ENCODE results near the gene SLC35E2B. TPM values are rescaled to one million over a fixed set of nuclear protein-coding genes. Genes with fewer than 3 reads are reported as not detected.
A peak's percentile ranks its signal among the peaks of the same experiment; 100 is the strongest.

SLC35E2B gene
- polyA plus RNA-seq, 3 donors = 59.0 to 65.3 (median 61.1) TPM

GRCh38 chr1:1615256-1616044, 77.1 kb downstream of the SLC35E2B start, which contains the start of gene MIB2:
MIB2 (plus strand) TSS chr1:1615500; CDS start chr1:1623453, 7,953 bp downstream.
- DNase-seq (ENCODE audit: low read depth in 3 of 3, low spot score in 2 of 3) = peak; percentile 79 to 91 (median 89)

GRCh38 chr1:1614954-1615255, 77.7 kb downstream of the SLC35E2B start:
- DNase-seq (ENCODE audit: low read depth in 3 of 3, low spot score in 2 of 3) = no peak

- DNase-seq (ENCODE audit: low read depth in 3 of 3, low spot score in 2 of 3) = no peak
Measured at GRCh38 chr1:1614204-1614953, 78.2 kb downstream of the SLC35E2B start.

- DNase-seq (ENCODE audit: low read depth in 3 of 3, low spot score in 2 of 3) = no peak
Measured at GRCh38 chr1:1613509-1614082, 79.0 kb downstream of the SLC35E2B start.

GRCh38 chr1:1612104-1612400, 80.5 kb downstream of the SLC35E2B start:
- DNase-seq (ENCODE audit: low read depth in 3 of 3, low spot score in 2 of 3) = no peak

GRCh38 chr1:1610796-1611195, 81.8 kb downstream of the SLC35E2B start:
- no peak for DNase-seq (ENCODE audit: low read depth in 3 of 3, low spot score in 2 of 3)

- DNase-seq (ENCODE audit: low read depth in 3 of 3, low spot score in 2 of 3) = no peak
Measured at GRCh38 chr1:1609822-1610485, 82.6 kb downstream of the SLC35E2B start.

Other genes starting within 250 kb of the SLC35E2B start
- 1 to 10 TPM; 1.4 to 3.1 (median 2.0) TPM for gene ATAD3C, start 243.1 kb downstream of the SLC35E2B start, polyA plus RNA-seq (ENCODE audit: insufficient read length in 3 of 3)
- 1 to 10 TPM; 8.1 to 9.8 (median 8.8) TPM for gene ATAD3B, start 221.0 kb downstream of the SLC35E2B start, polyA plus RNA-seq (ENCODE audit: insufficient read length in 3 of 3)
- gene ATAD3A, start 180.6 kb downstream of the SLC35E2B start, polyA plus RNA-seq (ENCODE audit: insufficient read length in 3 of 3) = 10 to 100 TPM; 16.6 to 19.4 (median 18.1) TPM
- gene TMEM240, start 152.2 kb downstream of the SLC35E2B start, polyA plus RNA-seq (ENCODE audit: insufficient read length in 3 of 3) = 1 to 10 TPM; 3.2 to 3.6 (median 3.5) TPM
- 10 to 100 TPM; 78.5 to 81.6 (median 79.1) TPM for gene SSU72, start 117.9 kb downstream of the SLC35E2B start, polyA plus RNA-seq (ENCODE audit: insufficient read length in 3 of 3)
- 1 to 10 TPM; 1.3 to 2.5 (median 2.2) TPM for gene FNDC10, start 92.7 kb downstream of the SLC35E2B start, polyA plus RNA-seq (ENCODE audit: insufficient read length in 3 of 3)
- 10 to 100 TPM; 22.3 to 23.6 (median 22.4) TPM for gene MIB2, start 77.3 kb downstream of the SLC35E2B start, polyA plus RNA-seq (ENCODE audit: insufficient read length in 3 of 3)
- 10 to 100 TPM; 13.4 to 15.6 (median 15.2) TPM for gene MMP23B, start 60.6 kb downstream of the SLC35E2B start, polyA plus RNA-seq (ENCODE audit: insufficient read length in 3 of 3)
- gene CDK11B, start 33.8 kb downstream of the SLC35E2B start, polyA plus RNA-seq (ENCODE audit: insufficient read length in 3 of 3) = 10 to 100 TPM; 39.7 to 44.0 (median 42.3) TPM
- 10 to 100 TPM; 20.4 to 25.8 (median 24.5) TPM for gene CDK11A, start 31.6 kb upstream of the SLC35E2B start, polyA plus RNA-seq (ENCODE audit: insufficient read length in 3 of 3)
- gene NADK, start 85.7 kb upstream of the SLC35E2B start, polyA plus RNA-seq (ENCODE audit: insufficient read length in 3 of 3) = 10 to 100 TPM; 35.4 to 40.0 (median 39.3) TPM
- gene GNB1, start 198.3 kb upstream of the SLC35E2B start, polyA plus RNA-seq (ENCODE audit: insufficient read length in 3 of 3) = 100 to 1,000 TPM; 270 to 294 (median 288) TPM
- under 1 TPM; 0.29 to 0.50 (median 0.44) TPM for gene CALML6, start 222.5 kb upstream of the SLC35E2B start, polyA plus RNA-seq (ENCODE audit: insufficient read length in 3 of 3)
- gene TMEM52, start 226.5 kb upstream of the SLC35E2B start, polyA plus RNA-seq (ENCODE audit: insufficient read length in 3 of 3) = 1 to 10 TPM in 1 of 3 donors, under 1 TPM in 2; 0.86 to 1.2 (median 0.90) TPM

Data from right renal cortex interstitium (tissue), 3 donors.